ENCODE measurements around the gene MCEE. TPM values are rescaled to one million over a fixed set of nuclear protein-coding genes. Genes with fewer than 3 reads are reported as not detected.

The MCEE gene
- total RNA-seq, 1 donor from 2014 or later: 9.9 TPM

DNA sequence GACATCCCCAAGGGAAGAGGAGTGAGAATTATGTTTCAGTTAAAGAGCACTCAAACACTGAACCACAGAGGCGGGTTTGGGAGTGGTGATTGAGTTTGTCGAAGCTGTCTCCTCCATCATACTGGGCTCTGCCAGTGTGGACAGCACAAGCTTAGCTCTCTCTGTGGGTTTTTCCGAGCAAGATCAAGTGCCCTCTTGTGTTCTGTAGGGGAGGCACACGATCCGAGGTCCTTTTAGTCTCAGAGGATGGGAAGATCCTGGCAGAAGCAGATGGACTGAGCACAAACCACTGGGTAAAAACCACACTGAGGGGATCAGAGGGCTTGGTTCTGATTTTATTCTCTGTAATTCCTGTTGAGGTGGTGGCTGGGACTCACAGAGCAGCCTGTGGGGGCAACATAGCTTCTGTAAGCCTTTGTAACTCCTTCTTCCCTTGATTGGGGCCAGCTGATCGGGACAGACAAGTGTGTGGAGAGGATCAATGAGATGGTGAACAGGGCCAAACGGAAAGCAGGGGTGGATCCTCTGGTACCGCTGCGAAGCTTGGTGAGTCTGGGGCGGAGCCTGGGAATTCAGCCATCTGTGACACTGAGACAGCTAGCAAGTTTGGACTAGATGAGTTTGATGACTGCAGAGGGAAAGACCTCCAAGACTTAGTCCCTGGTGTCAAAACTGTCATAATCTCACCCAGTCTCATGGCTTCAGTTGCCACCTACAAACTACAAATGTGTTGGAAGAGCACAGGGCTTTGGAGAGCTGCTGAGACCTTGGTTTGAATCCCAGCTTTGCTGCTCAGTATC is 59.5 kb downstream of the MCEE start:
- Mint-ChIP-seq H3K4me1 (peaks cover 27% of the 10 kb centered on the region), H3K9me3 (no peaks in the 10 kb centered on the region), H3K27me3 (ENCODE audit: low read depth) (no peaks in the 10 kb centered on the region), H3K4me3 (peak overlapping the region; percentile 96), H3K36me3 (ENCODE audit: low read depth) (peaks cover 8% of the 10 kb centered on the region), H3K27ac (ENCODE audit: unreplicated experiment) (no peak overlapping the region)
- TF ChIP-seq CTCF (conservative IDR thresholded peaks at IDR 0.05): peak; percentile 50
- no peak for DNase-seq (ENCODE audit: low read depth, low spot score)

DNA sequence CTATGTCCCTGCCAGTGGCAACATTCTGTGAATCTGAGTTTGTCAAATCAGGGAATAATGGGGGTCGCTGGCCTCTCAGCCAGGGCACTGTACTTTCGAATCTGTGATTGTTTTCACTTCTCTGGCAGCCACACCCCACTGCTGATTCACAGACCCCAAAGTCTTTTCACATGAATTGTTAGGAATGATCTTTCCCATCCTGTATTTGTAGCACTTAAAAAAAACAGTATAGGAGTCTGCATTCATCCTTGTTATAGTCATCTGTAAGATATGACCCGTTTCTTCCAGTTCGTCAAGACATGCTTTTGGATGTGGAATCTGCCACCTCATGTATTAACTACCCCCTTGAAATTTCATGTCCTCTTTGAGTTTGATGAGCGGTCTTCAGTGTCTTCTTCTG is 60.7 kb downstream of the MCEE start:
- TF ChIP-seq CTCF (conservative IDR thresholded peaks at IDR 0.05): no peak
- H3K36me3 Mint-ChIP-seq (ENCODE audit: low read depth): peaks cover 8% of the 10 kb centered on the region
- no peak for DNase-seq (ENCODE audit: low read depth, low spot score)
- H3K4me3 Mint-ChIP-seq: peak overlapping the region; percentile 96
- H3K27me3 Mint-ChIP-seq (ENCODE audit: low read depth): peaks cover 10% of the 10 kb centered on the region
- H3K27ac Mint-ChIP-seq (ENCODE audit: unreplicated experiment): peak overlapping the region; percentile 40
- peaks cover 27% of the 10 kb centered on the region for H3K4me1 Mint-ChIP-seq
- no peaks in the 10 kb centered on the region for H3K9me3 Mint-ChIP-seq

GRCh38 chr2:71068218-71069035 is 61.6 kb downstream of the MCEE start, which contains the start of gene NAGK:
Gene NAGK (plus strand): TSS chr2:71068648. CDS start chr2:71068684, 36 bp downstream.
- Mint-ChIP-seq H3K4me1 (peaks cover 27% of the 10 kb centered on the region), H3K27ac (ENCODE audit: unreplicated experiment) (peak within 1 kb of the TSS; percentile 92), H3K36me3 (ENCODE audit: low read depth) (peaks cover 1% of the 10 kb centered on the region), H3K9me3 (no peaks in the 10 kb centered on the region), H3K4me3 (peak within 1 kb of the TSS; percentile 96), H3K27me3 (ENCODE audit: low read depth) (peaks cover 19% of the 10 kb centered on the region)
- peak; percentile 90 for DNase-seq (ENCODE audit: low read depth, low spot score)
- no peak for TF ChIP-seq CTCF (conservative IDR thresholded peaks at IDR 0.05)

GRCh38 chr2:71067567-71068217 is 62.3 kb downstream of the MCEE start:
- DNase-seq (ENCODE audit: low read depth, low spot score): no peak
- no peaks in the 10 kb centered on the region for H3K9me3 Mint-ChIP-seq
- peak overlapping the region; percentile 96 for H3K4me3 Mint-ChIP-seq
- no peaks in the 10 kb centered on the region for H3K36me3 Mint-ChIP-seq (ENCODE audit: low read depth)
- peak overlapping the region; percentile 92 for H3K27ac Mint-ChIP-seq (ENCODE audit: unreplicated experiment)
- H3K27me3 Mint-ChIP-seq (ENCODE audit: low read depth): peaks cover 27% of the 10 kb centered on the region
- H3K4me1 Mint-ChIP-seq: peaks cover 27% of the 10 kb centered on the region
- TF ChIP-seq CTCF (conservative IDR thresholded peaks at IDR 0.05): no peak

- no peak for TF ChIP-seq CTCF (conservative IDR thresholded peaks at IDR 0.05)
- Mint-ChIP-seq H3K36me3 (ENCODE audit: low read depth) (no peaks in the 10 kb centered on the region), H3K4me1 (peaks cover 27% of the 10 kb centered on the region), H3K27ac (ENCODE audit: unreplicated experiment) (no peak overlapping the region), H3K4me3 (peak overlapping the region; percentile 27), H3K9me3 (no peaks in the 10 kb centered on the region), H3K27me3 (ENCODE audit: low read depth) (peaks cover 33% of the 10 kb centered on the region)
- DNase-seq (ENCODE audit: low read depth, low spot score): no peak
Observed at GRCh38 chr2:71066856-71067255, 63.2 kb downstream of the MCEE start.

Measured in neural crest cell (in vitro differentiated cells).